ENCODE results near the gene ZNF283.
"Not testable (repeated sequence)": the region's sequence is repeated elsewhere in the genome, so short reads cannot be mapped to it uniquely, and the experiment has no call there.

The ZNF283 gene

DNA sequence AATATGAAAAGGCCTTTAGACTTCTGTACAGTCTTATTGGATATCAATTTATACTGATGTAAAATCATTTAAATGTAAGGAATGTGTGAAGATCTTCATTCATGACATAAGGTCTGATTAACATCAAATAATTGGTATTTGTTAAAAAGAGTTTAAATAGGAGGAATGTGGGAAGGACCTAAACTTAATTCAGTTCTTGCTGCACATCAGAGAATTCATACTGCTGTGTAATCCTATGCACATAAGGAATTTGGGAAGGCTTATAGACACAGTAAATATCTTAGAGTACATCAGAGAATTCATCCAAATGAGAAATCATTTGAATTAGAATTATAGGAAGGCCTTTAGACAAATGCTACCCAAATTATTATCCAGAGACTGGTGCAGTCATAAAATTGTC is 21.7 kb downstream of the ZNF283 start:
- no peak for DNase-seq (ENCODE audit: low read depth)

GRCh38 chr19:43858174-43858573 is 31.1 kb downstream of the ZNF283 start:
- no peak for DNase-seq (ENCODE audit: low read depth)

DNA sequence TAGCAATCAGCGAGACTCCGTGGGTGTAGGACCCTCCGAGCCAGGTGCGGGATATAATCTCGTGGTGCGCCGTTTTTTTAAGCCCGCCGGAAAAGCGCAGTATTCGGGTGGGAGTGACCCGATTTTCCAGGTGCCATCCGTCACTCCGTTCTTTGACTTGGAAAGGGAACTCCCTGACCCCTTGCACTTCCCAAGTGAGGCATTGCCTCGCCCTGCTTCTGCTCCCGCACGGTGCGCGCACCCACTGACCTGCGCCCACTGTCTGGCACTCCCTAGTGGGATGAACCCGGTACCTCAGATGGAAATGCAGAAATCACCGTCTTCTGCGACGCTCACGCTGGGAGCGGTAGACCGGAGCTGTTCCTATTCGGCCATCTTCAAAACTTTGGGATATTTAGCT is 39.8 kb downstream of the ZNF283 start:
- not testable (repeated sequence) for DNase-seq (ENCODE audit: low read depth)

GRCh38 chr19:43872547-43873336 is 45.6 kb downstream of the ZNF283 start:
- no peak for DNase-seq (ENCODE audit: low read depth)

- DNase-seq (ENCODE audit: low read depth), result no peak
These were observed 53.4 kb downstream of the ZNF283 start for GRCh38 chr19:43880483-43880882.

GRCh38 chr19:43883864-43884263 is 56.7 kb downstream of the ZNF283 start, which contains the start of gene ZNF404:
Gene ZNF404, minus strand, starts transcription at chr19:43883964.
- no peak for DNase-seq (ENCODE audit: low read depth)

GRCh38 chr19:43895727-43896308 is 68.7 kb downstream of the ZNF283 start:
- no peak for DNase-seq (ENCODE audit: low read depth)
